H9 (cell line): Measurements from ENCODE around the gene AFF2. TPM values are rescaled to one million over a fixed set of nuclear protein-coding genes. Genes with fewer than 3 reads are reported as not detected.

Source experiments
- DNase-seq: peaks from one replicate; pipeline ENCODE4 v3.0.0-alpha.2; 2017
- H2AFZ ChIP-seq: one replicate; pipeline ENCODE4 v1.6.1; 2013; ENCODE audit warnings: mild to moderate bottlenecking, low read length, control low read depth, moderate library complexity
- H2AK5ac ChIP-seq: 2 replicates; pipeline ENCODE4 v1.6.1; 2013; ENCODE audit warnings: low read length, control low read depth, mixed read lengths; ENCODE audit not compliant: insufficient read length
- H2BK120ac ChIP-seq: one replicate; pipeline ENCODE4 v1.6.1; 2013; ENCODE audit warnings: low read depth, mild to moderate bottlenecking, low read length, control low read depth, inconsistent platforms; ENCODE audit not compliant: poor library complexity, severe bottlenecking
- H2BK12ac ChIP-seq: 2 replicates; pipeline ENCODE4 v1.6.1; 2013; ENCODE audit warnings: low read length, control low read depth, mixed read lengths, low read depth; ENCODE audit not compliant: insufficient read length
- H2BK15ac ChIP-seq: 2 replicates; pipeline ENCODE4 v1.6.1; 2013; ENCODE audit warnings: low read depth, low read length, control low read depth
- H2BK20ac ChIP-seq: one replicate; pipeline ENCODE4 v1.6.1; 2013; ENCODE audit warnings: low read depth, mild to moderate bottlenecking, low read length, control low read depth, inconsistent platforms; ENCODE audit not compliant: poor library complexity, severe bottlenecking
- H2BK5ac ChIP-seq: 2 replicates; pipeline ENCODE4 v1.6.1; 2013; ENCODE audit warnings: low read length, control low read depth, mixed read lengths; ENCODE audit not compliant: insufficient read length
- H3K14ac ChIP-seq: 2 replicates; pipeline ENCODE4 v1.6.1; 2013; ENCODE audit warnings: low read length, control low read depth; ENCODE audit not compliant: insufficient read depth
- H3K18ac ChIP-seq: 2 replicates; pipeline ENCODE4 v1.6.1; 2013; ENCODE audit warnings: low read depth, mild to moderate bottlenecking, mixed read lengths, low read length, control low read depth; ENCODE audit not compliant: insufficient read length
- H3K23ac ChIP-seq: 2 replicates; pipeline ENCODE4 v1.6.1; 2013; ENCODE audit warnings: low read length, control low read depth, mixed read lengths, low read depth; ENCODE audit not compliant: insufficient read length
- H3K23me2 ChIP-seq: 2 replicates; pipeline ENCODE4 v1.6.1; 2013; ENCODE audit warnings: low read depth, mild to moderate bottlenecking, mixed read lengths, low read length, control low read depth; ENCODE audit not compliant: insufficient read length, poor library complexity, severe bottlenecking
- H3K27ac ChIP-seq: 2 replicates; pipeline ENCODE4 v1.5.1; 2013; ENCODE audit warnings: low read length, control low read depth, mixed read lengths, low read depth; ENCODE audit not compliant: insufficient read length
- H3K27me3 ChIP-seq: 2 replicates; pipeline ENCODE4 v1.6.1; 2013; ENCODE audit warnings: low read length, control low read depth, inconsistent platforms; ENCODE audit not compliant: insufficient read depth
- H3K4ac ChIP-seq: 2 replicates; pipeline ENCODE4 v1.6.1; 2013; ENCODE audit warnings: low read depth, mild to moderate bottlenecking, control low read depth, inconsistent platforms, low read length, moderate library complexity
- H3K4me1 ChIP-seq: 2 replicates; pipeline ENCODE4 v1.6.1; 2013; ENCODE audit warnings: low read length, control low read depth, inconsistent platforms; ENCODE audit not compliant: insufficient read depth
- H3K4me2 ChIP-seq: 2 replicates; pipeline ENCODE4 v1.6.1; 2013; ENCODE audit warnings: low read length, control low read depth, mixed read lengths; ENCODE audit not compliant: insufficient read length, insufficient read depth
- H3K56ac ChIP-seq: 2 replicates; pipeline ENCODE4 v1.6.1; 2013; ENCODE audit warnings: low read depth, mild to moderate bottlenecking, mixed read lengths, low read length, control low read depth; ENCODE audit not compliant: insufficient read length
- H3K79me1 ChIP-seq: 2 replicates; pipeline ENCODE4 v1.6.1; 2013; ENCODE audit warnings: low read depth, mild to moderate bottlenecking, moderate library complexity, low read length, control low read depth, inconsistent platforms; ENCODE audit not compliant: insufficient read depth, poor library complexity, severe bottlenecking
- H3K79me2 ChIP-seq: 2 replicates; pipeline ENCODE4 v1.6.1; 2013; ENCODE audit warnings: low read length, control low read depth, inconsistent platforms; ENCODE audit not compliant: insufficient read depth
- H3K9ac ChIP-seq: 2 replicates; pipeline ENCODE4 v1.6.1; 2013; ENCODE audit warnings: low read length, control low read depth, mixed read lengths; ENCODE audit not compliant: insufficient read length; ENCODE audit errors: extremely low read depth
- H3K9me3 ChIP-seq: one replicate; pipeline ENCODE4 v1.6.1; 2013; ENCODE audit warnings: low read depth, low read length, inconsistent platforms; ENCODE audit not compliant: control insufficient read depth
- H3T11ph ChIP-seq: one replicate; pipeline ENCODE4 v1.6.1; 2013; ENCODE audit warnings: mild to moderate bottlenecking, low read length, control low read depth, inconsistent platforms
- H4K20me1 ChIP-seq: one replicate; pipeline ENCODE4 v1.6.1; 2013; ENCODE audit not compliant: control insufficient read depth, insufficient read length, insufficient read depth
- H4K5ac ChIP-seq: 2 replicates; pipeline ENCODE4 v1.6.1; 2013; ENCODE audit warnings: low read depth, mild to moderate bottlenecking, mixed read lengths, low read length, control low read depth; ENCODE audit not compliant: insufficient read length
- H4K8ac ChIP-seq: replicated peaks from 2 replicates; pipeline ENCODE4 v1.6.1; 2013; ENCODE audit warnings: low read length, control low read depth, mixed read lengths, low read depth; ENCODE audit not compliant: insufficient read length
- H4K91ac ChIP-seq: 2 replicates; pipeline ENCODE4 v1.6.1; 2013; ENCODE audit warnings: low read depth, mild to moderate bottlenecking, moderate library complexity, mixed read lengths, low read length, control low read depth; ENCODE audit not compliant: insufficient read length
- H3K27ac Mint-ChIP-seq, 3 experiments: 2 replicates in 2 of 3; 3 replicates in 1 of 3; pipeline ENCODE4 v1.8.0; 2020 to 2021; ENCODE audit warnings: mixed read lengths in 3 of 3, mild to moderate bottlenecking in 1 of 3, moderate library complexity in 1 of 3
- H3K27me3 Mint-ChIP-seq: 2 replicates; pipeline ENCODE4 v1.8.0; 2021; ENCODE audit warnings: low read depth, mild to moderate bottlenecking, moderate library complexity, mixed read lengths
- H3K36me3 Mint-ChIP-seq, 3 experiments: 2 replicates in 2 of 3; 3 replicates in 1 of 3; pipeline ENCODE4 v1.8.0; 2020 to 2021; ENCODE audit warnings: low read depth in 3 of 3, mixed read lengths in 3 of 3; ENCODE audit not compliant: insufficient read depth in 1 of 3
- H3K4me1 Mint-ChIP-seq, 2 experiments: 2 replicates each; pipeline ENCODE4 v1.8.0; 2020; ENCODE audit warnings: mixed read lengths in 2 of 2
- H3K4me3 Mint-ChIP-seq, 2 experiments: 2 replicates in 1 of 2; 3 replicates in 1 of 2; pipeline ENCODE4 v1.8.0; 2020 to 2021; ENCODE audit warnings: mild to moderate bottlenecking in 2 of 2, mixed read lengths in 2 of 2, moderate library complexity in 1 of 2
- H3K9me3 Mint-ChIP-seq, 2 experiments: 2 replicates in 1 of 2; 3 replicates in 1 of 2; pipeline ENCODE4 v1.8.0; 2020; ENCODE audit warnings: mild to moderate bottlenecking in 2 of 2, mixed read lengths in 2 of 2, moderate library complexity in 1 of 2
- CTCF ChIP-seq: fragments of 200-600 bp; sonication (generic); conservative IDR thresholded peaks from 3 replicates; pipeline ENCODE4 v1.8.0; 2021; ENCODE audit warnings: antibody characterized with exemption, mild to moderate bottlenecking
- WGBS: extraction: QIAGEN DNeasy Blood & Tissue Kit; methylation state at CpG from one replicate; pipeline ENCODE4 v1.1.7; 2013; ENCODE audit warnings: missing lambda C conversion rate, low lambda C conversion rate, mixed read lengths; ENCODE audit not compliant: insufficient read length; ENCODE audit errors: extremely low coverage; 5-methylcytosine and 5-hydroxymethylcytosine counted together
- total RNA-seq: library from RNA; stranded (reverse); gene quantifications from 2 replicates; pipeline ENCODE4 v1.2.1, GENCODE V29; 2021

Gene AFF2
- total RNA-seq, 1 experiment from 2014 or later, result 14.6 TPM

- no peaks in the 10 kb centered on the region for H3K4me1 Mint-ChIP-seq
- H3K23ac ChIP-seq, result no peak overlapping the region
- peaks cover 43 to 61% of the 10 kb centered on the region in 2 experiments for H3K9me3 Mint-ChIP-seq
- H3K18ac ChIP-seq, result no peak overlapping the region
- TF ChIP-seq CTCF, result no peak
- no peak overlapping the region for H3K4me3 Mint-ChIP-seq
- peaks cover 29% of the 10 kb centered on the region for H3K9me3 ChIP-seq
- no peak overlapping the region for H2BK15ac ChIP-seq
- H4K91ac ChIP-seq, result no peak overlapping the region
- no peak overlapping the region for H2AFZ ChIP-seq
- H3K23me2 ChIP-seq, result no peaks in the 10 kb centered on the region
- no peak overlapping the region for H4K5ac ChIP-seq
- H3K27me3 ChIP-seq, result no peaks in the 10 kb centered on the region
- no peak overlapping the region for H3K27ac ChIP-seq
- H4K20me1 ChIP-seq, result no peaks in the 10 kb centered on the region
- no peak overlapping the region for H4K8ac ChIP-seq
- no peak overlapping the region for H3K4me2 ChIP-seq
- no peak overlapping the region for H3K9ac ChIP-seq
- WGBS, result no CpG with 5 or more reads among the region's 1 CpG
- H3K79me1 ChIP-seq, result no peaks in the 10 kb centered on the region
- H3K79me2 ChIP-seq, result no peaks in the 10 kb centered on the region
- H2BK120ac ChIP-seq, result no peak overlapping the region
- no peak overlapping the region for H3K14ac ChIP-seq
- DNase-seq, result no peak
- no peak overlapping the region for H3K56ac ChIP-seq
- H3K4ac ChIP-seq, result no peak overlapping the region
- no peak overlapping the region for H2BK20ac ChIP-seq
- no peaks in the 10 kb centered on the region for H3K27me3 Mint-ChIP-seq
- H3T11ph ChIP-seq, result no peak overlapping the region
- no peaks in the 10 kb centered on the region; the same call in 1 of the 2 replicates for H3K4me1 ChIP-seq
- H2AK5ac ChIP-seq, result no peak overlapping the region
- H3K27ac Mint-ChIP-seq, result no peak overlapping the region; a peak in 1 of 7 replicates
- H2BK12ac ChIP-seq, result no peak overlapping the region
- no peak overlapping the region for H2BK5ac ChIP-seq
- H3K36me3 Mint-ChIP-seq, result peaks cover 0 to 5% (median 0%) of the 10 kb centered on the region in 3 experiments; a peak in 2 of 7 replicates
Measured at GRCh38 chrX:148580016-148580415, 79.6 kb downstream of the AFF2 start.
